ENCODE results near the gene KCNN3. TPM values are rescaled to one million over a fixed set of nuclear protein-coding genes. Genes with fewer than 3 reads are reported as not detected.
"Not testable (repeated sequence)": the region's sequence is repeated elsewhere in the genome, so short reads cannot be mapped to it uniquely, and the experiment has no call there.

KCNN3 gene
- total RNA-seq, 1 donor from 2014 or later: under 0.01 TPM

GRCh38 chr1:154686507-154686906 is 183.6 kb downstream of the KCNN3 start:
- TF ChIP-seq CTCF (conservative IDR thresholded peaks at IDR 0.05; ENCODE audit: low read depth, low read length): no peak
- H3K4me3 ChIP-seq (ENCODE audit: low read depth, low read length): no peak overlapping the region
- no peak for DNase-seq (ENCODE audit: low read depth)

GRCh38 chr1:154683820-154684219 is 186.3 kb downstream of the KCNN3 start:
- H3K4me3 ChIP-seq (ENCODE audit: low read depth, low read length): no peak overlapping the region
- no peak for TF ChIP-seq CTCF (conservative IDR thresholded peaks at IDR 0.05; ENCODE audit: low read depth, low read length)
- no peak for DNase-seq (ENCODE audit: low read depth)

- no peak for TF ChIP-seq CTCF (conservative IDR thresholded peaks at IDR 0.05; ENCODE audit: low read depth, low read length)
- no peak overlapping the region for H3K4me3 ChIP-seq (ENCODE audit: low read depth, low read length)
- no peak for DNase-seq (ENCODE audit: low read depth)
Measured at GRCh38 chr1:154682254-154682653, 187.8 kb downstream of the KCNN3 start.

GRCh38 chr1:154677844-154678243 is 192.2 kb downstream of the KCNN3 start:
- not testable (repeated sequence) for DNase-seq (ENCODE audit: low read depth); H3K4me3 ChIP-seq (ENCODE audit: low read depth, low read length)

GRCh38 chr1:154676847-154677246 is 193.2 kb downstream of the KCNN3 start:
- H3K4me3 ChIP-seq (ENCODE audit: low read depth, low read length); DNase-seq (ENCODE audit: low read depth): not testable (repeated sequence)

- DNase-seq (ENCODE audit: low read depth); H3K4me3 ChIP-seq (ENCODE audit: low read depth, low read length): not testable (repeated sequence)
Measured at GRCh38 chr1:154674456-154674855, 195.6 kb downstream of the KCNN3 start.

- not testable (repeated sequence) for DNase-seq (ENCODE audit: low read depth); H3K4me3 ChIP-seq (ENCODE audit: low read depth, low read length)
Measured at GRCh38 chr1:154672245-154672644, 197.8 kb downstream of the KCNN3 start.

- not testable (repeated sequence) for DNase-seq (ENCODE audit: low read depth); H3K4me3 ChIP-seq (ENCODE audit: low read depth, low read length)
Measured at GRCh38 chr1:154671412-154671811, 198.7 kb downstream of the KCNN3 start.

- H3K4me3 ChIP-seq (ENCODE audit: low read depth, low read length); DNase-seq (ENCODE audit: low read depth): not testable (repeated sequence)
Measured at GRCh38 chr1:154670310-154671270, 199.5 kb downstream of the KCNN3 start.

- no peak overlapping the region for H3K4me3 ChIP-seq (ENCODE audit: low read depth, low read length)
- peak; percentile 33 for DNase-seq (ENCODE audit: low read depth)
- TF ChIP-seq CTCF (conservative IDR thresholded peaks at IDR 0.05; ENCODE audit: low read depth, low read length): peak; percentile 96
Measured at GRCh38 chr1:154669464-154670282, 200.4 kb downstream of the KCNN3 start.
